GM12872 (cell line): ENCODE data around the gene HHATL.

Source experiments
- TF ChIP-seq, protein P1 (sequence below): IDR thresholded peaks from 3 replicates; pipeline ENCODE4 v1.5.1; 2011; ENCODE audit warnings: low read depth, mild to moderate bottlenecking, low read length, moderate library complexity; ENCODE audit not compliant: insufficient read depth

Gene HHATL

DNA sequence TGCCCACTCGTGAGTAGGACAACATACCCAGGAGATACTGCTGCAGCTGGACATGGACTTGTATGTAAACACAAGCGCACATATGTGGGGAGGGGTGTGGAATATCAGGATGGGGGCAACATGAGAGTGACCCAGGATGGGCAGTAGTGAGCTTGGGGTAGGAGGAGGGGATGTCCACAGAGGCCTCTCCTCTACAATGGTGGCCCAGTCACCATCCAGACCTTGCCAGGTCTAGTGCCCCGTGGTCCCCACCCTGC lies 49.4 kb downstream of the HHATL start:
- TF ChIP-seq, protein P1, sequence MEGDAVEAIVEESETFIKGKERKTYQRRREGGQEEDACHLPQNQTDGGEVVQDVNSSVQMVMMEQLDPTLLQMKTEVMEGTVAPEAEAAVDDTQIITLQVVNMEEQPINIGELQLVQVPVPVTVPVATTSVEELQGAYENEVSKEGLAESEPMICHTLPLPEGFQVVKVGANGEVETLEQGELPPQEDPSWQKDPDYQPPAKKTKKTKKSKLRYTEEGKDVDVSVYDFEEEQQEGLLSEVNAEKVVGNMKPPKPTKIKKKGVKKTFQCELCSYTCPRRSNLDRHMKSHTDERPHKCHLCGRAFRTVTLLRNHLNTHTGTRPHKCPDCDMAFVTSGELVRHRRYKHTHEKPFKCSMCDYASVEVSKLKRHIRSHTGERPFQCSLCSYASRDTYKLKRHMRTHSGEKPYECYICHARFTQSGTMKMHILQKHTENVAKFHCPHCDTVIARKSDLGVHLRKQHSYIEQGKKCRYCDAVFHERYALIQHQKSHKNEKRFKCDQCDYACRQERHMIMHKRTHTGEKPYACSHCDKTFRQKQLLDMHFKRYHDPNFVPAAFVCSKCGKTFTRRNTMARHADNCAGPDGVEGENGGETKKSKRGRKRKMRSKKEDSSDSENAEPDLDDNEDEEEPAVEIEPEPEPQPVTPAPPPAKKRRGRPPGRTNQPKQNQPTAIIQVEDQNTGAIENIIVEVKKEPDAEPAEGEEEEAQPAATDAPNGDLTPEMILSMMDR, result no peak

DNA sequence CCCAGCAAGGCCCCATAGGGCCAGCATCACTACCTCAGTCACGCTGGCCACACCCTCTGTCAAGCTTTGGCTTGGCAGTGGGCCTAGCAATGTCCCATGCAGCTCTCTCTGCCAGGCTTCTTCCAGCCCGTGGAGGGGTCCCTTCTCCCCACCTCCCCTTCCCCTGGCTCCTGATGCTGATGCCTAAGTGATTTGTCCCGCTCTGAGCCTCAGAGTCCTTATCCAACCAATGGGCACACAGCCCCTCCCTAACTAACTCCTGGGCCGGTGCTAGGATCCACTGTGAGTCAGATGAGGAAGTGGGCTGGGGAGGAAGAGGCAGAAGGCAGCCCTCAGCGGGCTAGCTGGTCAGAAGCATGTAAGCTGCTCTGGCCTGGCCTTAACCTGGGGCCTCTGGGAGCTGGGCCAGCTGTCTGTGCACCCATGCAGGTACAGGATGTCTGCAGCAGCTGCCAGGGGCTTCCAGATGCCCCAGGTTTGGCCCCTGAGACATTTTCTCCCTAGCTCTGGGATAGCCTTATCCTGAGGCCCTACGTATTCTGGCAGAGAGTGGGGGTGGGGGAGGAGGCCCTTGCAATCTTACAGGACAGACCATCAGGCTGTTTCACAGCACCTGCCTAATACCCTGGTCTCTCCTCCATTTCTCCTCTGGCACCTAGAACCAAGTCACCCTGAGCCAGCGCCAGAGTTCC lies 49.8 kb downstream of the HHATL start:
- TF ChIP-seq, protein P1, result no peak

DNA sequence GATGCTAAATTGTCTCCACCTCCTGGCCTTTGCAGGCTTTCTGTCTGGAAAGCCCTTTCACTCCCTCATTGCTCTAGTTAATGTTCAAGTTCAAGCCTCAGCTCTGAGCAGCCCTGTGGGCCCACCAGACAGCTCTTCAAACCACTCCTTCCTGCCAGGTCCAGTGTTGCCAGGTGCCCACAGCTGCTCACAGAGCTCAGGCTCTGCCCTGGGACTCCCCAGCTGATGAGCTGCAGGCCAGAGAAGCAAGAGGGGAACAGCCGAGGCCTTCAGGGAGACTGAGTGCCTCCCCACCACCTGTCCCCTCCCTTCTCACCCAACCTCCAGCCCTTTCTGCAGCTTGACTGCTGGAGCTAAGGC lies 50.4 kb downstream of the HHATL start:
- TF ChIP-seq, protein P1, result no peak

DNA sequence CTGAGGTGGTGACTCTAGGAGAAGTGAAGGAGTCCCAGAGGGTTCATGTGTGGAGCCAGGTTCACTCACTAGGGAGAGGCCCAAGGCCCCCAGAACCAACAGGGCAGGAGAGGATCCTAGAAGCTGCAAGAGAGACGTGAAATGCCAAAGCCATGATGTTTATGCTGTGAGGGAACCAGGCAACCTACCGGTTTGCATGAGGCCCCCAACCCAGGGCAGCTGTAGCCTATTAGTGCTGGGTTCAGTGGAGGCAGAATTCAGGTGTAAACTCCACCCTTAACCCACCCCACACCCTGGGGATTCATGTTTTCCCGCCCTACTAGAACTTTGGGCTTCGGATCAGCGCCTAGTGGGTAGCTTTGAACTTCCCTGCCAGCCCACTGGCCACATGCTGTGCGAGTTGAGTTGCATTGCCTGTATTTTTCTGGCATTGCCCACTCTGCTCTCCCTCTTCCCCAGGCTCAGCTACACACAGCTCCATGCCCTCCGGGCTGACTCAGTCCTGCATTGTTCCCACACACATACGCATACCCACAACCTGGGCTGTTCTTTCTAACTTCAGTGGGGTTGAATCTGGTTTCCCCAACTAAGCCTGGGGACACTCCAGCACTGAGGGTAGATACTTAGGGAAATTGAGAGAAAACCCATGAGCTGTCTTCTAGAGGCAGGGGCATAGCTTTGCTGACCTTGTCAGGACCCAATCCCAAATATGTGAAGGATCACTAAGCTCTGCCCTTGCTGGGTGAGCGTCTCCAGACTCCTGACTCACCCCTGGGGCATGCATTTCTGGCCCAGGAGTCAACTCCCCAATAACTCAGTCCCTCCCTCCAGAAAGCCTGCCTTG lies 51.1 kb downstream of the HHATL start:
- TF ChIP-seq, protein P1, result no peak

DNA sequence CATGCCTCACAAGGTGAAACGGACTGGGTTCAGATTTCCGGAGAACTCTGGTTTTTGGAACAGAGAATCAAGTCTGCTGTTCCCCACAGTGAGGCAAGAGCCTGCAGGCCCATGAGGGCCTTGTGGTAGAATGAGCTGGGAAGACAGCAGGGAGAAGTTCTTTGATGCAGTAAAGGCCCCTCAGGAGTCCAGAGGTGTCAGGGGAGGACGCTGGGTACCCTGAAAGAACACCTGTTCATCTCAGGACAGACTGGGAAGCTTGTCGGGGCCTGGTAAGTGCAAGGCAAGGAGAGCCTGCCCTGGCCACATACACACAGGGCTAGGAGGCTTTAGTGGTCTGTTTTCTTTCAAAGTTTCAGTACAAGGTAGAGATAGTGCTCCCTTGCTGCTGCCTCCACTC lies 52.8 kb downstream of the HHATL start:
- TF ChIP-seq, protein P1, result no peak

DNA sequence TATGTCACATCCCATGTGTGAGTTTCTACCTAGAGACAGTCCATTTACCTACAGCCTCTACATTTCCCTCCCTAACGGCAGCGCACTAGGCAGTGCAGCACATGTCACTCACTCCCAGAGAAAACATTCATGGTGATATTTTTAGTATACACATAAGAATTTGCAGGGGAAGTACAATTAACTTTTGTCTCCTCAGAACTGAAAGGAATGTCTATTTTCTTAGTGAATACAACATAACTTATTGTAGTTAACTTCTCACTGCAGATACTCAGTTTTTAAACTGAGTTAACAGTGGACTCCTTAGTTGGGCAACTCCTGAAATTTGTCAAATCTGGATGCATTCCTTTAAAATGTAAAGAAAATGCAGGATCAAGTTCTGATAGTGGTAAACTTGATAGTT lies 53.6 kb downstream of the HHATL start:
- TF ChIP-seq, protein P1, result no peak

DNA sequence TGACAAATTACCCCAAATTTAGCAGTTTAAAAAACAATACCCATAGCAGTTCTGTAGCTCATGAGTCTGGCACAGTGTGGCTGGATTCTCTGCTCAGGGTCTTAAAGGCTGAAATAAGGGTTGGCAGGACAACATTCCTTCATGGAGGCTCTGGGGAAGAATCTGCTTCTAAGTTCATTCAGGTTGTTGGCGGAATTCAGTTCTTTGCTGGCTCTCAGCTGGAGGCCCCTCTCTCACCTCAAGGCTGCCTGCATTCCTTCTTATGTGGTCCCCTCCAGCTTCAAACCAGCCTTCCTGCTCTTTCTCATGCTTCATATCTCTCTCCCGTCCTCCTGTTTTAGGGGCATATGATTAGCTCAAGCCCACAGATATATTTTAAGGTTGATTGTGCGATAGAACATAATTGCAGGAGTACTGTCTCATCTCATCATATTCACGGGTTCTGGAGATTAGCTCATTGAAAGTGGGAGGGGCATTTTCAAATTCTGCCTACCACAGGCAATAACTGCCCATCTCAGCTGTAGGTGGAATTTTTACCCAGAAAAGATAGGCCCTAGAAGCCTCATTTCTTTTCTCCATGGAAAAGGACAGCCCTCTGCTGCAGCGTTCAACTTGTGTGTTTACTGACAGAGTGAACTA lies 54.7 kb downstream of the HHATL start:
- TF ChIP-seq, protein P1, result no peak
